Activated CD8-positive, alpha-beta T cell treated with anti-CD3 and anti-CD28 coated beads for 36 hours (primary cell): ENCODE results near the gene ARHGEF19. TPM values are rescaled to one million over a fixed set of nuclear protein-coding genes. Genes with fewer than 3 reads are reported as not detected.

Experiments used
- ATAC-seq: fragments of 200-7000 bp; cut with Tn5 transposase; one replicate; pipeline ENCODE4 v1.10.0; 2021; ENCODE audit warnings: mild to moderate bottlenecking, moderate library complexity
- CTCF ChIA-PET: fragments of 350-600 bp; sonication (Branson Sonifier 250); formaldehyde crosslinking; loops from one replicate; lab custom pipeline; 2021; ENCODE audit warnings: antibody characterized with exemption; lab: Charles Lee
- POLR2A ChIA-PET: fragments of 350-600 bp; sonication (Branson Sonifier 250); formaldehyde crosslinking; loops from one replicate; lab custom pipeline; 2021; ENCODE audit warnings: antibody characterized with exemption; lab: Charles Lee
- DNase-seq: peaks from one replicate; pipeline ENCODE4 v3.0.0-alpha.2; 2020
- H3K27ac Mint-ChIP-seq: one replicate; pipeline ENCODE4 v1.8.0; 2021; ENCODE audit warnings: mild to moderate bottlenecking, mixed read lengths
- H3K27me3 Mint-ChIP-seq: one replicate; pipeline ENCODE4 v1.8.0; 2021; ENCODE audit warnings: mixed read lengths
- H3K36me3 Mint-ChIP-seq: one replicate; pipeline ENCODE4 v1.8.0; 2021; ENCODE audit warnings: low read depth, mixed read lengths
- H3K4me1 Mint-ChIP-seq: one replicate; pipeline ENCODE4 v1.8.0; 2021; ENCODE audit warnings: low read depth, mixed read lengths
- H3K4me3 Mint-ChIP-seq: one replicate; pipeline ENCODE4 v1.8.0; 2021; ENCODE audit warnings: mild to moderate bottlenecking, moderate library complexity, mixed read lengths
- H3K9me3 Mint-ChIP-seq: one replicate; pipeline ENCODE4 v1.8.0; 2021; ENCODE audit warnings: mixed read lengths
- intact Hi-C: fragments of 100-400 bp; cut with micrococcal nuclease; formaldehyde crosslinking; loops from one replicate; pipeline ENCODE4 v1.10.0; 2022
- total RNA-seq, 2 experiments: library from RNA; stranded (reverse); gene quantifications; one replicate each; pipeline ENCODE4 v1.2.3, GENCODE V29; 2021
- TF ChIP-seq, protein P1 (sequence below): fragments of 200-600 bp; IDR thresholded peaks from one replicate; pipeline ENCODE4 v1.8.0; 2022; ENCODE audit warnings: antibody characterized with exemption, mild to moderate bottlenecking

ARHGEF19 gene
- total RNA-seq, 2 experiments from 2014 or later = 5.7 to 7.4 TPM

DNA sequence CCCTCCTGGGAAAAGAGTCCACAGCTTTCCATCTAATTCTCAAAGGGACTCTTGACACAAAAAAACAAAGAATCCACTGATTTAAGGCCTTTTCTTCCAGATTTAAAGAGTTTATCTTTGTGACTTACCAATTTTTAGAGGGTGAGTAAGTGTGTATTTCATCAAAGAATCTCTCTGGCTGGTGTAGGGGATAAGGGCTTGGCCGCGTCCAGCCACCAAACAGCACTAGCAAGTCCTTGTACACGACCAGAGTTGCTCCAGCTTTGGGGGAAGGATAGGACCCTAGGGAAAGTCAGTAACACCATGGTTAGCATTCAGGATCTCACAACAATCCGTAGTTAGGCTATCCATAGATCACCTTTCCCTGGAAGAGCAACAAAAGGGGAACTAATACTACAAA is 44.0 kb upstream of the ARHGEF19 start:
- H3K27ac Mint-ChIP-seq = no peak overlapping the region
- POLR2A ChIA-PET = no interaction called here
- H3K9me3 Mint-ChIP-seq = no peaks in the 10 kb centered on the region
- peaks cover 9% of the 10 kb centered on the region for H3K36me3 Mint-ChIP-seq
- H3K4me1 Mint-ChIP-seq = peaks cover 8% of the 10 kb centered on the region
- DNase-seq (no peak), ATAC-seq (no peak)
- intact Hi-C loops = no loop called here
- no peak overlapping the region for H3K4me3 Mint-ChIP-seq
- CTCF ChIA-PET = no interaction called here
- H3K27me3 Mint-ChIP-seq = no peaks in the 10 kb centered on the region
- TF ChIP-seq, protein P1, sequence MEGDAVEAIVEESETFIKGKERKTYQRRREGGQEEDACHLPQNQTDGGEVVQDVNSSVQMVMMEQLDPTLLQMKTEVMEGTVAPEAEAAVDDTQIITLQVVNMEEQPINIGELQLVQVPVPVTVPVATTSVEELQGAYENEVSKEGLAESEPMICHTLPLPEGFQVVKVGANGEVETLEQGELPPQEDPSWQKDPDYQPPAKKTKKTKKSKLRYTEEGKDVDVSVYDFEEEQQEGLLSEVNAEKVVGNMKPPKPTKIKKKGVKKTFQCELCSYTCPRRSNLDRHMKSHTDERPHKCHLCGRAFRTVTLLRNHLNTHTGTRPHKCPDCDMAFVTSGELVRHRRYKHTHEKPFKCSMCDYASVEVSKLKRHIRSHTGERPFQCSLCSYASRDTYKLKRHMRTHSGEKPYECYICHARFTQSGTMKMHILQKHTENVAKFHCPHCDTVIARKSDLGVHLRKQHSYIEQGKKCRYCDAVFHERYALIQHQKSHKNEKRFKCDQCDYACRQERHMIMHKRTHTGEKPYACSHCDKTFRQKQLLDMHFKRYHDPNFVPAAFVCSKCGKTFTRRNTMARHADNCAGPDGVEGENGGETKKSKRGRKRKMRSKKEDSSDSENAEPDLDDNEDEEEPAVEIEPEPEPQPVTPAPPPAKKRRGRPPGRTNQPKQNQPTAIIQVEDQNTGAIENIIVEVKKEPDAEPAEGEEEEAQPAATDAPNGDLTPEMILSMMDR = no peak

DNA sequence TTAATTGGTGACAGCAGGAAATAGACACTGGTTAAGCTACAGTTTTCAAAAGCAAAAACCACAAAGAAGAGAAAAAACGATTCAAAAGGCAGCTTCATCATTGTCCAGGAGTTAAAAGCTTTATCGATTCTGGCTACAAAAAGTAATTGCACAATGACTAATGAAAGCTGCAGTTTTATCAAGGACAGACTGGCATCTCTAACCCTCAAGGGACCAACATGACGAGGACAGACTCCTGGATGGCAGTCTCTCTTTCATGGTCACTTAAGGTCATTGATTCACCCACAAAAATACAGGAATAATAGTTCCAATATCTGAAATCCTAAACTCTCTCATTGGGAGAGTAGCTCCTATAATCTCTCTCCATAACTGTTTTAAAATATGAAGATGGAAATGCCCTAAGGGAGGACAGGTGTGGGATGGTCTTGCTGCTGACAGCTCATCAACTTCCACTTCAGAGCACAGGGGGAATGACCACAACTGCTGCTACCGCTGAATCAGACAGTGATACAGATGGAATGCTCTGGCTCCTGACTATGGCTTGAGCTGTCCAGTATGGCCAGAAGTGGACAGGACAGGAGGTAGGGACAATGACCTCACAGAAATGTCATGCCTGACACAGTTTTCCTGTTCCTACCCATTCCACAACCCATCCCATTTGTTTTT is 41.9 kb upstream of the ARHGEF19 start:
- CTCF ChIA-PET = interaction anchor here (0.8 to 2.5 kb wide), 6 partner anchors 10 to 175 kb away, joined by 3 to 11 read pairs (median 3); partner anchors contain the start of gene CPLANE2
- Mint-ChIP-seq H3K9me3 (no peaks in the 10 kb centered on the region), H3K36me3 (peaks cover 16% of the 10 kb centered on the region), H3K27ac (peak overlapping the region; percentile 55), H3K27me3 (no peaks in the 10 kb centered on the region), H3K4me1 (peaks cover 20% of the 10 kb centered on the region), H3K4me3 (no peak overlapping the region)
- DNase-seq (no peak), ATAC-seq (no peak)
- intact Hi-C loops = no loop called here
- POLR2A ChIA-PET = interaction anchor here (0.7 kb wide), 1 partner anchor 83 kb away, joined by 3 read pairs; no protein-coding TSS in a partner anchor
- TF ChIP-seq, protein P1 = no peak

DNA sequence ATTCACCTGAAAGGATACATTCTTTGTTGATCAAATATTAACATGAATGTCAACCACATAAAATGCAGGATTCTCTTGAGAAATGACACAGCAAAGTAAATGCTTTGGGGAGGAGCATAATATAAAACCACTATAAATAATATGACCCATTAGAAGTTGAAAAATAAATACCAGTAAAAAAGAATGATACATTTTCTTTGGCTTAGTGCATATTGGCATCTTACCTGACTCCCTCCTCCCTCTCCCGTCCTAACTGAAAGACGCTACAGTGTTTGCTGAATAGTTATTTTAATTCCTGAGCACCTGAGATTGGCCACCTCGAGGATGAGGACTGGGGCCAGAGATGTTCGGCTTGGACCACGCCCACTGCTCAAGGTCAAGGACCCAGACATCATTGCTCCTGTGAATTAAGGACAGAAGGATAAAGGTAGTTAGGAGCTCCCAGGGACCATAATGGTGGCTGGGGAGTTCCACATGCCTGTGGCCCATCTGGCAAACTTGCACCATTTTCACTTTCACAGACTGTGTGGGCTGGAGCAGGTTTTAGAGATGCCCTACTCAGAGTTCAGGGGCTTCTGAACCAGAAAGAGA is 41.0 kb upstream of the ARHGEF19 start:
- Mint-ChIP-seq H3K36me3 (peaks cover 16% of the 10 kb centered on the region), H3K9me3 (no peaks in the 10 kb centered on the region), H3K4me3 (no peak overlapping the region), H3K4me1 (peaks cover 24% of the 10 kb centered on the region), H3K27me3 (no peaks in the 10 kb centered on the region), H3K27ac (no peak overlapping the region)
- TF ChIP-seq, protein P1 = no peak
- ChIA-PET POLR2A (interaction anchor here (0.7 kb wide), 1 partner anchor 84 kb away, joined by 3 read pairs; no protein-coding TSS in a partner anchor), CTCF (interaction anchor here (0.8 to 2.5 kb wide), 4 partner anchors 9 to 174 kb away, joined by 3 to 11 read pairs (median 3); no protein-coding TSS in a partner anchor)
- intact Hi-C loops = no loop called here
- ATAC-seq (no peak), DNase-seq (no peak)

DNA sequence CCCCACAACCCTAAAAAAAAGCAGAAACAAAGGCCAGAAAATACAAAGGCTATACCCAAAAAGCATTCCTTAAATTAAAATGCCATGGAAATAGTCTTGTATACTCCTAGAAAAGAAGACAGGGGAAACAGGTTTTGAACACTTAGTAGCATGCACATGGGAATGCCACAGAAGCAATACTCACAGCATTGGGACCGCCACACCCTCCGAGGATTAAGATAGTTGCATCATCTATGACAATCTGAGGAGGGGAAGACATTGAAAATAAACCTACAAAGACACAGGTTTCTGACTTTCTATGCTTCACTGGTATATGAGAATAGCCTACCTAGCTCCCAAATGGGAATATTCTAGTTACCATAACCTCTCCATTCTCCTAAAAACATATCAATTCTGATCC is 40.5 kb upstream of the ARHGEF19 start:
- ATAC-seq (no peak), DNase-seq (no peak)
- POLR2A ChIA-PET = no interaction called here
- Mint-ChIP-seq H3K36me3 (peaks cover 16% of the 10 kb centered on the region), H3K4me1 (peaks cover 24% of the 10 kb centered on the region), H3K9me3 (no peaks in the 10 kb centered on the region), H3K27ac (no peak overlapping the region), H3K4me3 (no peak overlapping the region), H3K27me3 (no peaks in the 10 kb centered on the region)
- TF ChIP-seq, protein P1 = no peak
- CTCF ChIA-PET = interaction anchor here (2.5 kb wide), 1 partner anchor 9 kb away, joined by 11 read pairs; no protein-coding TSS in a partner anchor
- intact Hi-C loops = no loop called here

DNA sequence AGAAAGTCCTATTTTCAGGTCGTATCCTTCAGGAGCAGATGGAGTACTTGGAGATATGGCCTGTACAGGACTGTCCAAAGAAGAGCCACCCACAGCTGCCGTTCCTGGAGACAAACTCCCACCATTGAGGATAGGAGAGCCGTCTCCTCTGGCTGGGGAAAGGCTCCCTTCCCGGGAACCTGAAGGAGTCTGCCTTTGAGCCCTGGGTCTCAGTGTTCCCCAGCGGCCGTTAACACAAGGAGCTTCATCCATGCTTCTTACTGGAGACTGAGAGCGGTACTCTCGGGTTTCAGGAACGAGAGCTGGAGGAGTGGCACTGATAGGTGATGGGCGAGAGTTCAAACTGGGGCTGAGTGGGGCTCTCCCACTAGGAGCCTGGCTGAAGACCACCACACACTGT is 38.9 kb upstream of the ARHGEF19 start:
- Mint-ChIP-seq H3K27me3 (no peaks in the 10 kb centered on the region), H3K36me3 (peaks cover 16% of the 10 kb centered on the region), H3K4me3 (no peak overlapping the region), H3K4me1 (peaks cover 24% of the 10 kb centered on the region), H3K27ac (peak overlapping the region; percentile 23), H3K9me3 (no peaks in the 10 kb centered on the region)
- DNase-seq (no peak), ATAC-seq (no peak)
- CTCF ChIA-PET = no interaction called here
- TF ChIP-seq, protein P1 = no peak
- intact Hi-C loops = no loop called here
- POLR2A ChIA-PET = interaction anchor here (0.5 kb wide), 1 partner anchor 128 kb away, joined by 3 read pairs; no protein-coding TSS in a partner anchor
